Astrocyte (in vitro differentiated cells and primary cell): ENCODE results near the gene SLC38A11. TPM values are rescaled to one million over a fixed set of nuclear protein-coding genes. Genes with fewer than 3 reads are reported as not detected.
A peak's percentile ranks its signal among the peaks of the same experiment; 100 is the strongest.

Experiments used
- DNase-seq: peaks from one replicate; pipeline ENCODE4 v3.0.0-alpha.2; 2010; ENCODE audit warnings: low read depth
- FAIRE-seq: peaks from 2 replicates; lab custom pipeline; 2011; peaks lifted over from hg19 to GRCh38; lab: Jason Lieb, UNC
- H2AFZ ChIP-seq: 2 replicates; pipeline ENCODE4 v1.6.0; 2012; ENCODE audit warnings: low read depth, low read length, inconsistent platforms
- H3K27ac ChIP-seq: 2 replicates; pipeline ENCODE4 v1.5.1; 2011; ENCODE audit warnings: low read depth, low read length, inconsistent platforms
- H3K27me3 ChIP-seq: 2 replicates; pipeline ENCODE4 v1.6.0; 2011; ENCODE audit warnings: low read length, inconsistent platforms; ENCODE audit not compliant: insufficient read depth
- H3K36me3 ChIP-seq: 2 replicates; pipeline ENCODE4 v1.5.1; 2011; ENCODE audit warnings: low read length, inconsistent platforms; ENCODE audit not compliant: insufficient read depth
- H3K4me1 ChIP-seq: 2 replicates; pipeline ENCODE4 v1.5.1; 2011; ENCODE audit warnings: low read length, inconsistent platforms; ENCODE audit not compliant: insufficient read depth
- H3K4me2 ChIP-seq: 2 replicates; pipeline ENCODE4 v1.6.0; 2012; ENCODE audit warnings: low read length, inconsistent platforms
- H3K4me3 ChIP-seq: 2 replicates; pipeline ENCODE4 v1.5.1; 2011; ENCODE audit warnings: low read depth, mild to moderate bottlenecking, low read length, inconsistent platforms; ENCODE audit not compliant: insufficient read depth
- H3K79me2 ChIP-seq: 2 replicates; pipeline ENCODE4 v1.6.0; 2012; ENCODE audit warnings: mild to moderate bottlenecking, low read length, inconsistent platforms; ENCODE audit not compliant: insufficient read depth
- H3K9ac ChIP-seq: 2 replicates; pipeline ENCODE4 v1.6.0; 2012; ENCODE audit warnings: mild to moderate bottlenecking, low read length, inconsistent platforms
- H3K9me3 ChIP-seq: 2 replicates; pipeline ENCODE4 v1.5.1; 2012; ENCODE audit warnings: low read depth, mild to moderate bottlenecking, low read length, inconsistent platforms; ENCODE audit not compliant: insufficient read depth
- H4K20me1 ChIP-seq: 2 replicates; pipeline ENCODE4 v1.6.0; 2012; ENCODE audit warnings: low read length, inconsistent platforms; ENCODE audit not compliant: insufficient read depth
- H3K27ac Mint-ChIP-seq: one replicate; pipeline ENCODE4 v1.8.0; 2021; ENCODE audit warnings: mild to moderate bottlenecking, mixed read lengths; ENCODE audit not compliant: unreplicated experiment
- H3K27me3 Mint-ChIP-seq: one replicate; pipeline ENCODE4 v1.8.0; 2021; ENCODE audit warnings: low read depth, mixed read lengths; ENCODE audit not compliant: unreplicated experiment
- H3K36me3 Mint-ChIP-seq: one replicate; pipeline ENCODE4 v1.8.0; 2021; ENCODE audit warnings: low read depth, mixed read lengths; ENCODE audit not compliant: unreplicated experiment
- H3K4me1 Mint-ChIP-seq: one replicate; pipeline ENCODE4 v1.8.0; 2021; ENCODE audit warnings: low read depth, mixed read lengths; ENCODE audit not compliant: unreplicated experiment
- H3K4me3 Mint-ChIP-seq: one replicate; pipeline ENCODE4 v1.8.0; 2021; ENCODE audit warnings: mild to moderate bottlenecking, moderate library complexity, mixed read lengths; ENCODE audit not compliant: unreplicated experiment
- H3K9me3 Mint-ChIP-seq: one replicate; pipeline ENCODE4 v1.8.0; 2021; ENCODE audit warnings: mild to moderate bottlenecking, mixed read lengths; ENCODE audit not compliant: unreplicated experiment
- EZH2 ChIP-seq: IDR thresholded peaks from 2 replicates; pipeline ENCODE4 v1.6.1; 2012; ENCODE audit warnings: mild to moderate bottlenecking, low read length, inconsistent platforms; ENCODE audit not compliant: insufficient read depth
- total RNA-seq: library from RNA; stranded (reverse); gene quantifications from 2 replicates; pipeline ENCODE4 v1.2.1, GENCODE V29; 2021
- TF ChIP-seq, protein P1 (sequence below): IDR thresholded peaks from 2 replicates; pipeline ENCODE4 v1.5.1; 2011; ENCODE audit warnings: low read depth, mild to moderate bottlenecking, inconsistent platforms, low read length, moderate library complexity; ENCODE audit not compliant: insufficient read depth

Gene SLC38A11
- total RNA-seq, 1 donor from 2014 or later = not detected

- Histone ChIP-seq H3K27ac (no peak overlapping the region), H3K9ac (no peak overlapping the region), H2AFZ (no peak overlapping the region), H3K9me3 (no peaks in the 10 kb centered on the region), H3K27me3 (peaks cover 2% of the 10 kb centered on the region), H3K36me3 (no peaks in the 10 kb centered on the region), H4K20me1 (no peaks in the 10 kb centered on the region), H3K79me2 (no peaks in the 10 kb centered on the region), H3K4me2 (no peak overlapping the region), H3K4me1 (peaks cover 3% of the 10 kb centered on the region), H3K4me3 (no peak overlapping the region)
- peaks cover 2% of the 10 kb centered on the region for H3K9me3 Mint-ChIP-seq
- H3K4me1 Mint-ChIP-seq = no peaks in the 10 kb centered on the region
- no peak overlapping the region for H3K27ac Mint-ChIP-seq
- peaks cover 5% of the 10 kb centered on the region for H3K27me3 Mint-ChIP-seq
- FAIRE-seq (no peak), DNase-seq (no peak)
- H3K36me3 Mint-ChIP-seq = no peaks in the 10 kb centered on the region
- no peak overlapping the region for H3K4me3 Mint-ChIP-seq
- TF ChIP-seq, protein P1, sequence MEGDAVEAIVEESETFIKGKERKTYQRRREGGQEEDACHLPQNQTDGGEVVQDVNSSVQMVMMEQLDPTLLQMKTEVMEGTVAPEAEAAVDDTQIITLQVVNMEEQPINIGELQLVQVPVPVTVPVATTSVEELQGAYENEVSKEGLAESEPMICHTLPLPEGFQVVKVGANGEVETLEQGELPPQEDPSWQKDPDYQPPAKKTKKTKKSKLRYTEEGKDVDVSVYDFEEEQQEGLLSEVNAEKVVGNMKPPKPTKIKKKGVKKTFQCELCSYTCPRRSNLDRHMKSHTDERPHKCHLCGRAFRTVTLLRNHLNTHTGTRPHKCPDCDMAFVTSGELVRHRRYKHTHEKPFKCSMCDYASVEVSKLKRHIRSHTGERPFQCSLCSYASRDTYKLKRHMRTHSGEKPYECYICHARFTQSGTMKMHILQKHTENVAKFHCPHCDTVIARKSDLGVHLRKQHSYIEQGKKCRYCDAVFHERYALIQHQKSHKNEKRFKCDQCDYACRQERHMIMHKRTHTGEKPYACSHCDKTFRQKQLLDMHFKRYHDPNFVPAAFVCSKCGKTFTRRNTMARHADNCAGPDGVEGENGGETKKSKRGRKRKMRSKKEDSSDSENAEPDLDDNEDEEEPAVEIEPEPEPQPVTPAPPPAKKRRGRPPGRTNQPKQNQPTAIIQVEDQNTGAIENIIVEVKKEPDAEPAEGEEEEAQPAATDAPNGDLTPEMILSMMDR = no peak
- no peak for TF ChIP-seq EZH2
These were observed 2.0 kb downstream of the SLC38A11 start for GRCh38 chr2:164953279-164953678.

GRCh38 chr2:164952057-164952702 is 3.1 kb downstream of the SLC38A11 start:
- TF ChIP-seq EZH2 = no peak
- TF ChIP-seq, protein P1 = no peak
- H3K27ac Mint-ChIP-seq = no peak overlapping the region
- H3K9me3 Mint-ChIP-seq = peaks cover 2% of the 10 kb centered on the region
- FAIRE-seq = no peak
- no peak overlapping the region for H2AFZ ChIP-seq
- no peak for DNase-seq
- no peak overlapping the region for H3K4me3 Mint-ChIP-seq
- H3K27ac ChIP-seq = no peak overlapping the region
- peaks cover 2% of the 10 kb centered on the region for H3K27me3 ChIP-seq
- no peak overlapping the region for H3K9ac ChIP-seq
- no peak overlapping the region for H3K4me2 ChIP-seq
- H3K79me2 ChIP-seq = no peaks in the 10 kb centered on the region
- H3K36me3 ChIP-seq = no peaks in the 10 kb centered on the region
- no peak overlapping the region for H3K4me3 ChIP-seq
- H4K20me1 ChIP-seq = no peaks in the 10 kb centered on the region
- no peaks in the 10 kb centered on the region for H3K9me3 ChIP-seq
- no peaks in the 10 kb centered on the region for H3K4me1 Mint-ChIP-seq
- peaks cover 5% of the 10 kb centered on the region for H3K27me3 Mint-ChIP-seq
- no peaks in the 10 kb centered on the region for H3K36me3 Mint-ChIP-seq
- peaks cover 3% of the 10 kb centered on the region for H3K4me1 ChIP-seq

- Mint-ChIP-seq H3K4me3 (no peak overlapping the region), H3K9me3 (no peaks in the 10 kb centered on the region), H3K27ac (peak overlapping the region; percentile 26), H3K27me3 (peaks cover 3% of the 10 kb centered on the region), H3K4me1 (no peaks in the 10 kb centered on the region), H3K36me3 (no peaks in the 10 kb centered on the region)
- no peaks in the 10 kb centered on the region for H3K36me3 ChIP-seq
- H3K4me2 ChIP-seq = no peak overlapping the region
- H3K4me1 ChIP-seq = no peaks in the 10 kb centered on the region
- H3K27me3 ChIP-seq = peaks cover 2% of the 10 kb centered on the region
- no peaks in the 10 kb centered on the region for H3K9me3 ChIP-seq
- FAIRE-seq (no peak), DNase-seq (no peak)
- H2AFZ ChIP-seq = no peak overlapping the region
- no peak overlapping the region for H3K27ac ChIP-seq
- no peak overlapping the region for H3K4me3 ChIP-seq
- no peak for TF ChIP-seq EZH2
- TF ChIP-seq, protein P1 = no peak
- no peaks in the 10 kb centered on the region for H4K20me1 ChIP-seq
- no peak overlapping the region for H3K9ac ChIP-seq
- H3K79me2 ChIP-seq = no peaks in the 10 kb centered on the region
These were observed 6.8 kb downstream of the SLC38A11 start for GRCh38 chr2:164948540-164948939.
